ENCODE results near the gene LHFPL2.

DNA sequence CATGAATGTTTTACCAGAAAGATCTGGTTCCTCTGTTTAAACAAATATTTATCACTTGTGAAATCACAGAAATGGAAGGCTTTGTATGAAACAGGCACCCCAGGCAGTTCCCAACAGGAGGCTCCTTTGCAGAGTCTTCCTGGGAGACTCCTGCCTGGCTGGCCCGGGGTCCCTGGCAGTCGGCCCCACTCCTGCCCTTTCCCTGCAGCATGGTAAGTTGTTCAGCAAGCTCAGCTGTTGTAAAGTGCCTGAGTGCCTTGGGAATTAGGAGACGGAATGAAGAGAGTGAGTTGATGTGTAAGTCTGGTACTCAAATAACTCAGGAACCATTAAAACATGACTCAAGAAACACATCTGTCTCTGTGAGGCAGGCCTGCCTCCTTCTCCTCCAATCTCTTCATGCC lies 17.5 kb upstream of the LHFPL2 start:
- no peak for TF ChIP-seq CREB1 (CRISPR knock-in tag; IDR thresholded peaks at IDR 0.05; ENCODE audit: low read depth)
- TF ChIP-seq, protein P1, sequence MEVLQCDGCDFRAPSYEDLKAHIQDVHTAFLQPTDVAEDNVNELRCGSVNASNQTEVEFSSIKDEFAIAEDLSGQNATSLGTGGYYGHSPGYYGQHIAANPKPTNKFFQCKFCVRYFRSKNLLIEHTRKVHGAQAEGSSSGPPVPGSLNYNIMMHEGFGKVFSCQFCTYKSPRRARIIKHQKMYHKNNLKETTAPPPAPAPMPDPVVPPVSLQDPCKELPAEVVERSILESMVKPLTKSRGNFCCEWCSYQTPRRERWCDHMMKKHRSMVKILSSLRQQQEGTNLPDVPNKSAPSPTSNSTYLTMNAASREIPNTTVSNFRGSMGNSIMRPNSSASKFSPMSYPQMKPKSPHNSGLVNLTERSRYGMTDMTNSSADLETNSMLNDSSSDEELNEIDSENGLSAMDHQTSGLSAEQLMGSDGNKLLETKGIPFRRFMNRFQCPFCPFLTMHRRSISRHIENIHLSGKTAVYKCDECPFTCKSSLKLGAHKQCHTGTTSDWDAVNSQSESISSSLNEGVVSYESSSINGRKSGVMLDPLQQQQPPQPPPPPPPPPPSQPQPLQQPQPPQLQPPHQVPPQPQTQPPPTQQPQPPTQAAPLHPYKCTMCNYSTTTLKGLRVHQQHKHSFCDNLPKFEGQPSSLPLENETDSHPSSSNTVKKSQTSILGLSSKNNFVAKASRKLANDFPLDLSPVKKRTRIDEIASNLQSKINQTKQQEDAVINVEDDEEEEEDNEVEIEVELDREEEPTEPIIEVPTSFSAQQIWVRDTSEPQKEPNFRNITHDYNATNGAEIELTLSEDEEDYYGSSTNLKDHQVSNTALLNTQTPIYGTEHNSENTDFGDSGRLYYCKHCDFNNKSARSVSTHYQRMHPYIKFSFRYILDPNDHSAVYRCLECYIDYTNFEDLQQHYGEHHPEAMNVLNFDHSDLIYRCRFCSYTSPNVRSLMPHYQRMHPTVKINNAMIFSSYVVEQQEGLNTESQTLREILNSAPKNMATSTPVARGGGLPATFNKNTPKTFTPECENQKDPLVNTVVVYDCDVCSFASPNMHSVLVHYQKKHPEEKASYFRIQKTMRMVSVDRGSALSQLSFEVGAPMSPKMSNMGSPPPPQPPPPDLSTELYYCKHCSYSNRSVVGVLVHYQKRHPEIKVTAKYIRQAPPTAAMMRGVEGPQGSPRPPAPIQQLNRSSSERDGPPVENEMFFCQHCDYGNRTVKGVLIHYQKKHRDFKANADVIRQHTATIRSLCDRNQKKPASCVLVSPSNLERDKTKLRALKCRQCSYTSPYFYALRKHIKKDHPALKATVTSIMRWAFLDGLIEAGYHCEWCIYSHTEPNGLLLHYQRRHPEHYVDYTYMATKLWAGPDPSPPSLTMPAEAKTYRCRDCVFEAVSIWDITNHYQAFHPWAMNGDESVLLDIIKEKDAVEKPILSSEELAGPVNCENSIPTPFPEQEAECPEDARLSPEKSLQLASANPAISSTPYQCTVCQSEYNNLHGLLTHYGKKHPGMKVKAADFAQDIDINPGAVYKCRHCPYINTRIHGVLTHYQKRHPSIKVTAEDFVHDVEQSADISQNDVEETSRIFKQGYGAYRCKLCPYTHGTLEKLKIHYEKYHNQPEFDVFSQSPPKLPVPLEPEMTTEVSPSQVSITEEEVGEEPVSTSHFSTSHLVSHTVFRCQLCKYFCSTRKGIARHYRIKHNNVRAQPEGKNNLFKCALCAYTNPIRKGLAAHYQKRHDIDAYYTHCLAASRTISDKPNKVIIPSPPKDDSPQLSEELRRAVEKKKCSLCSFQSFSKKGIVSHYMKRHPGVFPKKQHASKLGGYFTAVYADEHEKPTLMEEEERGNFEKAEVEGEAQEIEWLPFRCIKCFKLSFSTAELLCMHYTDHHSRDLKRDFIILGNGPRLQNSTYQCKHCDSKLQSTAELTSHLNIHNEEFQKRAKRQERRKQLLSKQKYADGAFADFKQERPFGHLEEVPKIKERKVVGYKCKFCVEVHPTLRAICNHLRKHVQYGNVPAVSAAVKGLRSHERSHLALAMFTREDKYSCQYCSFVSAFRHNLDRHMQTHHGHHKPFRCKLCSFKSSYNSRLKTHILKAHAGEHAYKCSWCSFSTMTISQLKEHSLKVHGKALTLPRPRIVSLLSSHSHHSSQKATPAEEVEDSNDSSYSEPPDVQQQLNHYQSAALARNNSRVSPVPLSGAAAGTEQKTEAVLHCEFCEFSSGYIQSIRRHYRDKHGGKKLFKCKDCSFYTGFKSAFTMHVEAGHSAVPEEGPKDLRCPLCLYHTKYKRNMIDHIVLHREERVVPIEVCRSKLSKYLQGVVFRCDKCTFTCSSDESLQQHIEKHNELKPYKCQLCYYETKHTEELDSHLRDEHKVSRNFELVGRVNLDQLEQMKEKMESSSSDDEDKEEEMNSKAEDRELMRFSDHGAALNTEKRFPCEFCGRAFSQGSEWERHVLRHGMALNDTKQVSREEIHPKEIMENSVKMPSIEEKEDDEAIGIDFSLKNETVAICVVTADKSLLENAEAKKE (CRISPR knock-in tag; IDR thresholded peaks at IDR 0.05), result no peak
- no peak for TF ChIP-seq EZH2 (IDR thresholded peaks at IDR 0.05; ENCODE audit: low read depth, unreplicated experiment)
- TF ChIP-seq, protein P2, sequence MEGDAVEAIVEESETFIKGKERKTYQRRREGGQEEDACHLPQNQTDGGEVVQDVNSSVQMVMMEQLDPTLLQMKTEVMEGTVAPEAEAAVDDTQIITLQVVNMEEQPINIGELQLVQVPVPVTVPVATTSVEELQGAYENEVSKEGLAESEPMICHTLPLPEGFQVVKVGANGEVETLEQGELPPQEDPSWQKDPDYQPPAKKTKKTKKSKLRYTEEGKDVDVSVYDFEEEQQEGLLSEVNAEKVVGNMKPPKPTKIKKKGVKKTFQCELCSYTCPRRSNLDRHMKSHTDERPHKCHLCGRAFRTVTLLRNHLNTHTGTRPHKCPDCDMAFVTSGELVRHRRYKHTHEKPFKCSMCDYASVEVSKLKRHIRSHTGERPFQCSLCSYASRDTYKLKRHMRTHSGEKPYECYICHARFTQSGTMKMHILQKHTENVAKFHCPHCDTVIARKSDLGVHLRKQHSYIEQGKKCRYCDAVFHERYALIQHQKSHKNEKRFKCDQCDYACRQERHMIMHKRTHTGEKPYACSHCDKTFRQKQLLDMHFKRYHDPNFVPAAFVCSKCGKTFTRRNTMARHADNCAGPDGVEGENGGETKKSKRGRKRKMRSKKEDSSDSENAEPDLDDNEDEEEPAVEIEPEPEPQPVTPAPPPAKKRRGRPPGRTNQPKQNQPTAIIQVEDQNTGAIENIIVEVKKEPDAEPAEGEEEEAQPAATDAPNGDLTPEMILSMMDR (conservative IDR thresholded peaks at IDR 0.05; ENCODE audit: low read depth in 2 of 2), result no peak
- TF ChIP-seq, protein P3, sequence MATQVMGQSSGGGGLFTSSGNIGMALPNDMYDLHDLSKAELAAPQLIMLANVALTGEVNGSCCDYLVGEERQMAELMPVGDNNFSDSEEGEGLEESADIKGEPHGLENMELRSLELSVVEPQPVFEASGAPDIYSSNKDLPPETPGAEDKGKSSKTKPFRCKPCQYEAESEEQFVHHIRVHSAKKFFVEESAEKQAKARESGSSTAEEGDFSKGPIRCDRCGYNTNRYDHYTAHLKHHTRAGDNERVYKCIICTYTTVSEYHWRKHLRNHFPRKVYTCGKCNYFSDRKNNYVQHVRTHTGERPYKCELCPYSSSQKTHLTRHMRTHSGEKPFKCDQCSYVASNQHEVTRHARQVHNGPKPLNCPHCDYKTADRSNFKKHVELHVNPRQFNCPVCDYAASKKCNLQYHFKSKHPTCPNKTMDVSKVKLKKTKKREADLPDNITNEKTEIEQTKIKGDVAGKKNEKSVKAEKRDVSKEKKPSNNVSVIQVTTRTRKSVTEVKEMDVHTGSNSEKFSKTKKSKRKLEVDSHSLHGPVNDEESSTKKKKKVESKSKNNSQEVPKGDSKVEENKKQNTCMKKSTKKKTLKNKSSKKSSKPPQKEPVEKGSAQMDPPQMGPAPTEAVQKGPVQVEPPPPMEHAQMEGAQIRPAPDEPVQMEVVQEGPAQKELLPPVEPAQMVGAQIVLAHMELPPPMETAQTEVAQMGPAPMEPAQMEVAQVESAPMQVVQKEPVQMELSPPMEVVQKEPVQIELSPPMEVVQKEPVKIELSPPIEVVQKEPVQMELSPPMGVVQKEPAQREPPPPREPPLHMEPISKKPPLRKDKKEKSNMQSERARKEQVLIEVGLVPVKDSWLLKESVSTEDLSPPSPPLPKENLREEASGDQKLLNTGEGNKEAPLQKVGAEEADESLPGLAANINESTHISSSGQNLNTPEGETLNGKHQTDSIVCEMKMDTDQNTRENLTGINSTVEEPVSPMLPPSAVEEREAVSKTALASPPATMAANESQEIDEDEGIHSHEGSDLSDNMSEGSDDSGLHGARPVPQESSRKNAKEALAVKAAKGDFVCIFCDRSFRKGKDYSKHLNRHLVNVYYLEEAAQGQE (IDR thresholded peaks at IDR 0.05; ENCODE audit: unreplicated experiment), result no peak
- TF ChIP-seq EZH2phosphoT487 (IDR thresholded peaks at IDR 0.05; ENCODE audit: unreplicated experiment), result no peak
- no peak for TF ChIP-seq POLR2AphosphoS5 (IDR thresholded peaks at IDR 0.05; ENCODE audit: low read depth)
- TF ChIP-seq NANOG (IDR thresholded peaks at IDR 0.05; ENCODE audit: borderline replicate concordance), result no peak
- TF ChIP-seq, protein P4, sequence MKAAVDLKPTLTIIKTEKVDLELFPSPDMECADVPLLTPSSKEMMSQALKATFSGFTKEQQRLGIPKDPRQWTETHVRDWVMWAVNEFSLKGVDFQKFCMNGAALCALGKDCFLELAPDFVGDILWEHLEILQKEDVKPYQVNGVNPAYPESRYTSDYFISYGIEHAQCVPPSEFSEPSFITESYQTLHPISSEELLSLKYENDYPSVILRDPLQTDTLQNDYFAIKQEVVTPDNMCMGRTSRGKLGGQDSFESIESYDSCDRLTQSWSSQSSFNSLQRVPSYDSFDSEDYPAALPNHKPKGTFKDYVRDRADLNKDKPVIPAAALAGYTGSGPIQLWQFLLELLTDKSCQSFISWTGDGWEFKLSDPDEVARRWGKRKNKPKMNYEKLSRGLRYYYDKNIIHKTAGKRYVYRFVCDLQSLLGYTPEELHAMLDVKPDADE (IDR thresholded peaks at IDR 0.05), result no peak
- TF ChIP-seq ZNF114 (CRISPR knock-in tag; IDR thresholded peaks at IDR 0.05), result no peak
